GM19043 (cell line): Measurements from ENCODE around the gene GALNTL6.

Experiments
- ATAC-seq: cut with Tn5 transposase; IDR thresholded peaks from one replicate; pipeline ENCODE4 v1.9.1; 2021; ENCODE audit warnings: low read depth; ENCODE audit not compliant: unreplicated experiment

GALNTL6 gene

GRCh38 chr4:171983935-171984805 lies 171.0 kb downstream of the GALNTL6 start:
- no peak for ATAC-seq

GRCh38 chr4:171985129-171985528 lies 171.9 kb downstream of the GALNTL6 start:
- no peak for ATAC-seq

- no peak for ATAC-seq
These were observed 180.0 kb downstream of the GALNTL6 start for GRCh38 chr4:171993247-171993646.

- ATAC-seq: no peak
These were observed 194.7 kb downstream of the GALNTL6 start for GRCh38 chr4:172007889-172008288.

- ATAC-seq: no peak
These were observed 196.4 kb downstream of the GALNTL6 start for GRCh38 chr4:172009446-172010230.

- ATAC-seq: no peak
These were observed 198.0 kb downstream of the GALNTL6 start for GRCh38 chr4:172011196-172011595.

- ATAC-seq: no peak
These were observed 205.2 kb downstream of the GALNTL6 start for GRCh38 chr4:172018358-172018757.

GRCh38 chr4:172035562-172035961 lies 222.4 kb downstream of the GALNTL6 start:
- ATAC-seq: no peak

- ATAC-seq: no peak
These were observed 227.6 kb downstream of the GALNTL6 start for GRCh38 chr4:172040766-172041165.

- no peak for ATAC-seq
These were observed 229.5 kb downstream of the GALNTL6 start for GRCh38 chr4:172042714-172043114.

GRCh38 chr4:172045981-172046380 lies 232.8 kb downstream of the GALNTL6 start:
- ATAC-seq: no peak

GRCh38 chr4:172048666-172049065 lies 235.5 kb downstream of the GALNTL6 start:
- ATAC-seq: no peak

- ATAC-seq: no peak
These were observed 237.7 kb downstream of the GALNTL6 start for GRCh38 chr4:172050911-172051310.

- ATAC-seq: no peak
These were observed 241.8 kb downstream of the GALNTL6 start for GRCh38 chr4:172055046-172055445.

GRCh38 chr4:172055498-172055897 lies 242.3 kb downstream of the GALNTL6 start:
- ATAC-seq: no peak

- ATAC-seq: no peak
These were observed 248.0 kb downstream of the GALNTL6 start for GRCh38 chr4:172061204-172061603.

- ATAC-seq: no peak
These were observed 255.3 kb downstream of the GALNTL6 start for GRCh38 chr4:172068506-172068905.

GRCh38 chr4:172073590-172073989 lies 260.4 kb downstream of the GALNTL6 start:
- no peak for ATAC-seq

GRCh38 chr4:172083272-172083671 lies 270.1 kb downstream of the GALNTL6 start:
- no peak for ATAC-seq

GRCh38 chr4:172088556-172088955 lies 275.4 kb downstream of the GALNTL6 start:
- ATAC-seq: no peak

GRCh38 chr4:172095161-172095560 lies 282.0 kb downstream of the GALNTL6 start:
- no peak for ATAC-seq

- no peak for ATAC-seq
These were observed 283.6 kb downstream of the GALNTL6 start for GRCh38 chr4:172096786-172097185.
